ENCODE results near the gene ZNF99. TPM values are rescaled to one million over a fixed set of nuclear protein-coding genes. Genes with fewer than 3 reads are reported as not detected.
"Not testable (repeated sequence)": the region's sequence is repeated elsewhere in the genome, so short reads cannot be mapped to it uniquely, and the experiment has no call there.

The ZNF99 gene
- total RNA-seq, 1 experiment from 2014 or later: not detected

- not testable (repeated sequence) for H3K36me3 ChIP-seq (replicated peaks; ENCODE audit: control insufficient read depth, insufficient read depth, low read length); H3K27me3 ChIP-seq (ENCODE audit: control insufficient read depth, insufficient read depth, low read length); H3K4me3 ChIP-seq (ENCODE audit: insufficient read depth, low read depth, low read length); DNase-seq
Observed at GRCh38 chr19:22702661-22703060, 81.3 kb downstream of the ZNF99 start.

Other genes with a start within 250 kb of the ZNF99 start
- not detected in 2 replicates for gene ZNF492, start 149.8 kb downstream of the ZNF99 start, total RNA-seq (2014; rRNA removed; shearing (Covaris generic))
- gene ZNF723, start 48.1 kb upstream of the ZNF99 start, total RNA-seq (2014; rRNA removed; shearing (Covaris generic)): not detected in 2 replicates
- not detected in 2 replicates for gene ZNF728, start 219.0 kb upstream of the ZNF99 start, total RNA-seq (2014; rRNA removed; shearing (Covaris generic))